Activated T-cell treated with anti-CD3 and anti-CD28 coated beads for 48 hours (primary cell): Measurements from ENCODE around the gene AOPEP.
A peak's percentile ranks its signal among the peaks of the same experiment; 100 is the strongest.

ENCODE experiments used
- DNase-seq: peaks from one replicate; pipeline ENCODE4 v3.0.0-alpha.2; 2020; ENCODE audit warnings: low read depth

The AOPEP gene

GRCh38 chr9:95116002-95116807, 389.7 kb downstream of the AOPEP start:
- DNase-seq = no peak

GRCh38 chr9:95116808-95117204, 390.3 kb downstream of the AOPEP start:
- DNase-seq = no peak

GRCh38 chr9:95118596-95118995, 392.1 kb downstream of the AOPEP start:
- no peak for DNase-seq

- DNase-seq = no peak
Measured at GRCh38 chr9:95120781-95121370, 394.4 kb downstream of the AOPEP start.

GRCh38 chr9:95124582-95125367, 398.3 kb downstream of the AOPEP start:
- no peak for DNase-seq

- no peak for DNase-seq
Measured at GRCh38 chr9:95125652-95126051, 399.2 kb downstream of the AOPEP start.

GRCh38 chr9:95126739-95127138, 400.2 kb downstream of the AOPEP start:
- no peak for DNase-seq

- peak; percentile 72 for DNase-seq
Measured at GRCh38 chr9:95127249-95128176, 401.0 kb downstream of the AOPEP start.

- DNase-seq = no peak
Measured at GRCh38 chr9:95128177-95128524, 401.7 kb downstream of the AOPEP start.

- DNase-seq = no peak
Measured at GRCh38 chr9:95129476-95130291, 403.2 kb downstream of the AOPEP start.

- DNase-seq = no peak
Measured at GRCh38 chr9:95130484-95130883, 404.0 kb downstream of the AOPEP start.

- DNase-seq = peak; percentile 35
Measured at GRCh38 chr9:95131023-95131943, 404.8 kb downstream of the AOPEP start.

- DNase-seq = no peak
Measured at GRCh38 chr9:95132366-95133324, 406.1 kb downstream of the AOPEP start.

GRCh38 chr9:95133325-95133705, 406.8 kb downstream of the AOPEP start:
- DNase-seq = no peak

- no peak for DNase-seq
Measured at GRCh38 chr9:95134457-95134881, 408.0 kb downstream of the AOPEP start.

GRCh38 chr9:95135756-95136155, 409.3 kb downstream of the AOPEP start:
- no peak for DNase-seq
